GM21423 (cell line): Measurements from ENCODE around the gene WWP2.

Experiments used
- ATAC-seq: cut with Tn5 transposase; IDR thresholded peaks from one replicate; pipeline ENCODE4 v1.9.1; 2021; ENCODE audit warnings: mild to moderate bottlenecking, moderate library complexity; ENCODE audit not compliant: unreplicated experiment

WWP2 gene

DNA sequence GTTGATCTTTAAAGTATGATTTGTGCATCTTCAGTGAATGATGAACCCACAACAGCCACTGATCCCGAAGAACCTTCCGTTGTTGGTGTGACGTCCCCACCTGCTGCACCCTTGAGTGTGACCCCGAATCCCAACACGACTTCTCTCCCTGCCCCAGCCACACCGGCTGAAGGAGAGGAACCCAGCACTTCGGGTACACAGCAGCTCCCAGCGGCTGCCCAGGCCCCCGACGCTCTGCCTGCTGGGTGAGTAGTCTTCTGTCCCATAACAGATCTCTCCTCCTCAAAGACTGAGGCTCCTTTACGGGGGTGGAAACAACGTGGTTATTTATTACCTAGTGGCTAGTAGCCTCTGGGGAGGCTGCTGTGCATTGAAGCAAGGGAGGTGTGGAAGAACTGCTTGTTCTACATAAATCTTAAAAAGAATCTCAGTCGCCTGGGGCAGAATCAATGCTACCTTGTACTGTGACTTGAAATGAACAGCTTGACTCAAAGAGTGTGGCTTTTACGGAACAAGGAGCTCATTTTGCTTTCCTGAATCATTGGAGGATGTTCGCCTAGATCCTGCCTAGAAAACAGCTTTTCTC is 126.0 kb downstream of the WWP2 start:
- no peak for ATAC-seq

DNA sequence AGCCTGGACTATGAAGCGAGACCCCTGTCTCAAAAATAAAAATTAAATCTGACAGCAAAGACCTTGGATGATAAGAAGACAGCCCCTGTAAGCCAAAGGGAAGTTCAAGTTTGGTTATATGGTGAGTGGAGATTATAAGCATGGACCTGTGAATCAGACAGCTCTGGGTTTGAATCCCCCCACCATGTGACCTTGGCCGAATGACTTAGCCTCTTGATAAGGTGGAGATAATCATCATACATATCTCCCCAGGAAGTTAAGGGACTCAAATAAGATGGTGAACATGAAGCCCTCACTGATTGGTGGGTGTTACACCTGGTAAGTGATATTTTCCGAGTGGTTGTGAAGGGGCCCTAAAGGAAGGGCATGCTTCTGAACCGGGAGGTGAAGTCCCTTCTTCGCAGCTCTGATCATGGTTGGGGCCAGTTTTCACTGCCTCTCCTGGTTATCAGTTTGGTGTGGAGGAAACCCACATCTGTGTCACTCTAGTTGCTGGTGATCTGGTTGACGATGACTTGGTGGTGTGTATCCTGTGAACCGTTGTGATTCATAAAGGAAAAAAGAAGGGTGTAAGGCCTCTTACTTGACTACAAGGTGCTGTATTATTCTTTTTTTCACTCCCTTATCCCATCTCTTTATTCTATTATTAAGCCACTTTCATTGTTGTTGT is 127.3 kb downstream of the WWP2 start:
- ATAC-seq = no peak

DNA sequence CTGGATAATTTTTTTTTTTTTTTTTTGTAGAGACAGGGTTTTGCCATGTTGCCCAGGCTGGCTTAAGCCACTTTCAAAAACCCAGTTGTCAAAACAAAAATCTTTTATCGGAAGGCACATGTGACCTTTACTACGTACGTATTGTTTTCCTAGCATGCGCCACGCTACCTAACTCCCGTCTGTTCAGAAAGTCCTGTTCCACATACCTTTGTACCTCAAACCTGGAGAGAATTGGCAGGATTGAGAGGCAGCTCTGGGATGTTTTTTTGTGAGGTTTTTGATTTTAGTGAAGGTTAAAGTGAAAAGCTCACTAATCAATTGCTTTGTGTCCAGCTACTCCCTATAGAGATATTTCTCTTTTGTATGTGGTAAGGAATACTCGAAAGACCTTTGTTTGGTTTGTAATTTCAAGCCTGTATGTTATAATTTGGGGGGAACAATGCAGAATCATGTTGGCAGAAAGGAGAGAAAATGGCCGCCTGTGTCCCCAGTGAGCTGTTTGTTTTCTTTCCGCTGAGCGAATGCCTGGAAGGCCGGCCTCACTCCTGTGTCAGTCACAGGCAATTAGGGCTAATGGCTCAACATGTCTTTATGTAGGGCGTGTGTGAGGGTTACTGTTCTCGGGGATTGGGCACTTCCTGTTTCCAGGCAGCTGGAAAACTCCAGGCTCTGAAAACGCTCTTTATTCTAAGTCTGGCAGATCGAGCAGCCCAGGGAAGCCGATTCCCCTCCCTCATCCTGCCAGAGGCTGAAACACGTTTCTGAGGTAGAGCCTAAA is 128.2 kb downstream of the WWP2 start:
- no peak for ATAC-seq

DNA sequence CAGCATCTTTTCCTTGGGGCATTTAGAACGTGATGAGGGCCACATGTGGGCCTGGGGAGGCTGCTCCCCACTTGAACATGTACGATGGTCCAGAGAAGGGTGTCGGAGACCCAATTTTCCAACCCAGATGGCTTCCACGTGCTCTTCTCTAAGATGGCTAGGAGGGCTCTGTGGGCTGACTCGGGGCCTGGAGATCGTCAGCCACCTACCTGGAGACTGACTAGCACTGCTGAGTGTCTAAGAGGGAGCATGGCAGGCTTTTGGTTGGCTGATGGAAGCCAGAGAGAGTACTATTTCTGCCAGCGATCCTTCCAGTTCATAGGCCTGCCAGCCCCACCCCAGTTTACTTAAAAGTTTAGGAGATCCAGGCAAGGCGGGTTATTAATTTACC is 128.8 kb downstream of the WWP2 start:
- no peak for ATAC-seq

DNA sequence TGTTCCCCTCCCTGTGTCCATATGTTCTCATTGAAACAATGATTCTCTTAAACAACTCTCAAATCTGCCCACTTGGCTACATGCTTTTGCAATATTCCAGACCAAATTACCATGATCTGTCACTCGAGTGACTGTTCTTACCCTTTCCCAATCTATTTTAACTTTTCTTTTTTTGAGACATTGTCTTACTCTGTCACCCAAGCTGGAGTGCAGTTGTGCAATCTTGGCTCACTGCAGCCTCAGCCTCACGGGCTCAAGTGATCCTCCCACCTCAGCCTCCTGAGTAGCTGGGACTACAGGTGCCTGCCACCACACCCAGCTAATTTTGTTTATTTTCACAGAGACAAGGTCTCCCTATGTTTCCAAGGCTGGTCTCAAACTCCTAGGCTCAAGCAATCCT is 130.2 kb downstream of the WWP2 start:
- ATAC-seq = no peak

DNA sequence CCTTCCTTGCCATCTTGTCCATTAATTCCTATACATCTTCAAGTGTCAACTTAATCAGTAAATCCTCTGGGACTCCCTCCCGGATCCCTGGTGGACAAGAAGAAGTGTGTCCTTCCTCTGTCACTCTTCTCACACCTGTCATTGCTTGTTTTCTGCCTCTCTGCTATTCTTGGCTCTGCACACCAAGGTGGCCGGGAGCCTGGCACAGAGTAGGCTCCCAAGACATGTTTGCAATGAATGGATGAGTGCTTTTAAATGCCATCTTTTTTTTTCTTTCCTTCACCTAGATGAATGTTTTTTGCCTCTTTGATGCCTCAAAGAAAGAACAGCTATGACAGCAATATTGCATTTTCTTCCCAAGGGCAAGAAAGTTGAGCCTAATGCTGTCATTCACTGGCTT is 131.0 kb downstream of the WWP2 start:
- ATAC-seq = no peak

DNA sequence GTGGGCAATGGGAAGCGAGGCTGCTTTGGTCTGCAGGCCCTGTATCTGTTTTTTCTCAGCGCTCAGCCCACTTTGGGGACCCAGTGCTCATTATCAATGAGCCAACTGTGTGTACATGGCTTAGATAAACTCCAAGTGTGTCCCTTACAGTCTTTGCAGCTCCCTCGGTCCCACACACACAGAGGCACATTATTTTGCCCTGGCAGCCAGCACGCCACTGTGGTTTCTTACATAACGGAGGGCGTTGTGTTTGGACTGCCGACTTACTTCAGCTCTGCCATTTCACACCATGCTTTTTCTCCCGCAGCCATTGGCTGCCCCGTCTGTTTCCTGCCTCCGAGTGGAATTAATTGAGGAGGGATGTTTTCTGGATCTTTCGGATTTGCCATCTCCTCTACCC is 132.5 kb downstream of the WWP2 start:
- ATAC-seq = no peak

DNA sequence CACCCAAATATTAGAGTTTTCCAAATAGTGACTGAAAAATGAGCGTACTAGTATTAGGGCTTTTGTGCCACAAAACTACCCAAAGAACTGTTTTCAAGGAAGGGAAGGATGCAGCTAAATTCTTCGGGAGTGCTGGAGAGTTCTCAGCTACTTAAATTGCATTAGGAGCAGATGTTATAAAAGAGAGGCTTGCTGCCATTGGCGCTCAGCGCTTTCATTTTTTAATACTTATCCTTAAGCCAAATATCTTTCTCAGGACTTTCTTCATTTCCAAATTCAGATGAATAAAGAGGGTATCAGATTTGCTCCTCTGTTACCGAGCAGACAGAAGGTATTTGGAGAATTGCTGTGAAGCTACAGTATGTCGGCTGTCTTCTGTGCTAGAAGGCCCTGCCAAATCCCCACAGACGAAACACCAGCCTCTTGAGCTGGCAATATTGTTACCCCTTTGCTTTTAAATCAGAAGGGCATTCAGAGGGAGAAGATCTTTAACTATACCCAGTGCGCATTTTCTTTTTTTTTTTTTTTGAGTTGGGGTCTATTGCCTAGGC is 141.8 kb downstream of the WWP2 start:
- ATAC-seq = no peak

DNA sequence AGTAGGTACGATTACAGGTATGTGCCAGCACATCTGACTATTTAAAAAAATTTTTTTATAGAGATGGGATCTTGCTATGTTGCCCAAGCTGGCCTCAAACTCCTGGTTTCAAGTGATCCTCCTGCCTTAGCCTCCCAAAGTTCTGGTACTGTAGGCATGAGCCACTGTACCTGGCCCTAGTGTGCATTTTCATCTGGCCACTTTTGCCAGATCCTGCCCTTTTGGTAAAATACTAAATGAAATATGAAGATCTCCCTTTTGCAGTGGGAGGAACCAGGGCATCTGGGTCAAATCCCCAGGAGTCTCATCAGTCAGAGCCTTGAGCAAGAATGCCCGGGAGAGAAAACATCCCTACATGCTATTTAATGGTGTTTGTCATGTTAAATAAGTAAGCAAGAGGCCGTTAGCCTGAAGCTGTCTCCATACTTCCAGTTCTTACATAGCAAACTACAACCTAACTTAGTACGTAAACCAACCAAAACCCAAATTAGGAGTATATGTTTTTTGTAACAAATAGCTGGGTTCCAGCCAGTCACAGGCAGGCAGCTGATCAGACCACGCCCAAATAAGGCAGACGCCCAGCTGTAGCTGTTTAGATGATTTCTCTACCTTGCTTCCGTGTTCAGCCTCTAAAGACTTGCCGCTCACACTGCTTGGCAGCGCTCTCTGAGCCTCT is 142.5 kb downstream of the WWP2 start:
- no peak for ATAC-seq

DNA sequence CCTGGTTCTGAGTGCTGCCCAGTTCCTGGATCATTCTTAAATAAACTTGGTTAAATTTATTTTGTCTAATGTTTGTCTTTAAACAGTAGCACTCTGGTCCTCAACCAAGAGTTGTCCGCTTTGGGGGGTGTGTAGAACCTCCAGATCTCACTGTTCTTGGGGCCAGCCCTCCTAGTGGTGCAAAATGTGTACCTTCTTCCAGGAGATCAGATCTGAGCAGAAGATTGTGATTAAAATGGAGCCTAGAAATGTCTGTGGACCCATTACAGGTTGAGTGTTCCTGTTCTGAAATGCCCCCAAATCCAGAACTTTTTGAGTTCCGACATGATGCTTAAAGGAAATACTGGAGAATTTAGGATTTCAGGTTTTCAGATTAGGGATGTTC is 143.0 kb downstream of the WWP2 start:
- no peak for ATAC-seq

DNA sequence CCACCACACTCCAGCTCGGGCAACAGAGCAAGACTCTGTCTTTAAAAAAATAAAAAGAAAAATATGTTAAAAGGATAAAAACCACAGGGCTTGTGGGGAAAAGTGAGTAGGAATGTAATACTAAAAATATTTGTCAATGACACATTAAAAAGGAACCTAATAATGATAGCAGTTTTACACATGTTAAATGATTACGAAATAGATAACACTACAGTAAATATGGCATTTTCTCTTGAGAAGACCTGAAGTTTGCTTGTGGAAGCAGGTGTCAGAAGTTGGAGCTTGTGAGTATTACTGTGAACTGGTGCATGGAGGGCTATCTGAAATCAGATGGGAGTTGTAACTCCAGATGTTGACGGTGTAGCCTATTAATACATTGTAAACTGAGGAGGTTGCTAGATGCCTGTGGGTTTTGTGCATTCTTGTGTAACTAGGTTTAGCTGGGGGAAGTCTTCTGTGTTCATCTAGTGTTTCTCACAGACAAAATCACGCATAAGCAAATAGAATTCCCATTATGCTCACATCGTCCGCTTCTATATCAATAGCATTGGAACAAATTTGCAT is 144.8 kb downstream of the WWP2 start:
- no peak for ATAC-seq

DNA sequence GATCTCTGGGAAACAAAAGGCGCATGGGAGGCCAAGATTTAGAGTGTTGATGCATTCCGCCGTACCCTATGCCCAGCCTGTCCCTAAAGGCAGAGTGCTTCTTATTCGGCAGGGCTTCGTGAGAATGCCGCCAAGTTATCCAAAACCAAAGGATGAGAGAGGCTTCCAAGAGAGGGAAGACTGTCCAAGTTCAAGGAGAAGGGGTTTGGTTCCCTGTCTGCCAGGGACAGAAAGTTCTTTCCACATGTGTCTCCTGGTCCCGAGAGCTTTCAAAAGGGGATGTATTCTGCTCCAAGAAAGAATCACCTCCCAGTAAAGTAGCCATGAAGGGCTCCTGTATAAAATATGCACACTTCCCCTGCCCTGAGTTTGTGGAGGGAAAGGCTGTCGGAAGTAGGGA is 146.9 kb downstream of the WWP2 start:
- ATAC-seq = no peak

DNA sequence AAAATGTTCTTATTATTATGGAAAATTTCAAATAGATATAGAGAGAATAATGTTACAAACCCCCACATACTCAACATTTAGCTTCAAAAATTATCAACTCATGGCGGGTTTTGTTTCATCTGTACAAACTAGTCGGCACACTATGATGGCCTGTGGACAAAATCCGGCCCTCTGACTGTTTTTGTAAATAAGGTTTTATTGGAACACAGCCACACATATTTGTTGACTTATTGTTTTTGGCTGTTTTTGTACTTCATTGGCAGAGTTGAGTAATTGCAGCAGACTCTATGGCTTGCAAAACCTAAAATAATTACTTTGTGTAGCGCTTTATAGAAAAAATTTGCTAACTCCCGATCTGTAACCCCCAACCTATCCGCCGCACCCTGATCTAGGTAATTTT is 147.6 kb downstream of the WWP2 start:
- ATAC-seq = no peak

DNA sequence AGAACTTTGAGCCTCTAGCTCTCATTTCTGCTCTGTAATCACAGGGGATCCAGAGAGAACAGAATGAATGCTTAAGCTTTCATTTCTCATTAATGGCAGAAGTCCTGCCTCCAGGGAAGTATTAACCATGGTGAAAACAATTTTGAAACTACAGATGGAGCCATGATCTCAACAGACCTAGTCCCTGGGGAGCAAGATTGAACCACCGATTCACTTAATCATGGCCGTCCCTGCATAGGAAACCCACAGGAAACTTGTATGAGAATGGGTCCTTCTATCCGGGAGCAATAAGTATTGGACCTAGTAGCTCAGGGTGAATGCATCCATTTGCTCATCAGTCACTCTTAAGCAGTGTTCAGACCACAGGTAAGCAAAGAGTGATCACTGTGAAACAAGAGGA is 148.8 kb downstream of the WWP2 start:
- no peak for ATAC-seq

DNA sequence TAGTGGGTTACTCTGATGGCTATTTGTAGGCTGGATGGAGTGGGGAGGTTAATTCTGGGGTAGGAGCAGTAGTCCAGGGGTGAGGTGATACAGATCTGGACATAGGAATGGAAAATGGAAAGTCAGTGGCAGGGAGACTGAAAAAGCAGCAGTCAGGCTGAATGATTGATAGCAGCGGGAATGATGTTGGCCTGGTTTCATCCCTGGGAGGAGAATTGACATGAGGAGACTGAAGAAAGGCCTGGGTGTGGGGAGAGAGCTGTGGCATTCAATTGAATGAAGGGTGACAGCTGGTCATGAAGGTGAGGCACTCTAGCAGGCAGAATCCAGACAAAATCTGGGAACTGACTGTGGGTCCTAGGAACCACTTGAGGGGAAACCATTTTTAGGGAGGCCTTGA is 154.3 kb downstream of the WWP2 start:
- ATAC-seq = no peak

DNA sequence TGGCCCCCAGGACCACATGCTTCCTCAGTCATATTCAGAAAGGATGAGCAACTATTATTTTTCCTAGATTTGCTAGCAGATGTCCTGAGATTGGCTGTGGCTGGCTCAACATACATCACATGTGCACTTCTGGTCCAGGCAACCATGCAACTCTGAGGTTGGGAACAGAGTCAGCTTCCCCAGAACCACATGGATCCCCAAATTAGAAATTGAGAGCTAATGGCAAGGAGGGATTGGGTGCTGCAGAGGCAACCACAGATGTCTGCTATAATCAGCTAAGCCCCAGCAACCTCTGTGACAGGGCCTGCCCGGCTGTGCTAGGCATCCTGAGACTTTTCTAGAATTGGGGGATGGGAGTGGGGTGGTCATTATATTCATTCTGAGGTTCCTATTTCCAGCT is 155.2 kb downstream of the WWP2 start:
- ATAC-seq = no peak

DNA sequence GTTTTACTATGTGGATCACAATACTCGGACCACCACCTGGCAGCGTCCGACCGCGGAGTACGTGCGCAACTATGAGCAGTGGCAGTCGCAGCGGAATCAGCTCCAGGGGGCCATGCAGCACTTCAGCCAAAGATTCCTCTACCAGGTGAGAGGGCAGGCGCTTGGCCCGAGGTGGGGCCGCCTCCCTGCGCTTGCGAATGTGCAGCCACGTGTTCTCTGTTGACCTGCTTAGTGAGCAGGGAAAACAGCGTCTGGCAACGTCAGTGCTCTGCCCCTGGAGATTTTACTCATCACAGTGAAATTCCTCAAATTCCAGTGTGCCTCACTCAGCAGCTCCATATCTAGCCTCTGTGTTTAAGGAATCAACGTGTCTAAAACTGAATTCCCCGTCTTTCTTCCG is 155.6 kb downstream of the WWP2 start:
- ATAC-seq = no peak

DNA sequence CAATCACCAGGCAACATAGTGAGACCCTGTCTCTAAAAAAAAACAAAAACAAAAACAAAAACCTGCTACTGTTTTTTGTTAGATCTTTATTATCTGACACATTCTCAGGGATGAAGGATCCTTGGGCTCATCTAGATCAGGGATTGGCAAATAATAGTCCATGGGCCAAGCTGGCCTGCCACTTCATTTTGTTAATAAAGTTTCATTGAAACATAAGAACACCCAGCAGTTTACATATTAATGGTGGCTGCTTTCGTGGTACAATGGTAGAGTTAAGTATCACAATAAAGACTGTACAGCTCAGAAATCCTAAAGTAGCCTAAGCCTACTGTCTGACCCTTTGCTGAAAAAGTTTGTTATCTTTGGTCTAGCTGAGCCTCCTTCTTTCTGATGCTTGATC is 156.1 kb downstream of the WWP2 start:
- no peak for ATAC-seq

DNA sequence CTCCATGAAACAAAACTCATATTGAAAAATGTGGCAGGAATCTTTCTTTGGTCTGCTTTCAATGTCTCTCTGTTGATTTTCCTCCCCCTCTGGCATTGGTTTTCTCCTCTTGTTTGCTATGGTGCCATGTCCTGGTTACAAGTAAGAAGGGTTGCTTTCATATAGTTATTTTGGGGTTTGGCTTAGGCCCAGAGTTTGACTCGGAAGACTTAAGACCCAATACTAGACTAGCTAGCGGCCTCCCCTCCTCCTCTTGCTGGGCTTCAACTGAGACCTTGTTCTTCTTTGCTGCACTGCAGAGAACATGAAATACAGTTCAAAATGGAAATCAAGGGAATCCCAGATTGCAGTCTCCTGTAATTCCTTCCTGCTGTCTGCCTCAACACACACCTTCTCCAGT is 159.0 kb downstream of the WWP2 start:
- no peak for ATAC-seq

DNA sequence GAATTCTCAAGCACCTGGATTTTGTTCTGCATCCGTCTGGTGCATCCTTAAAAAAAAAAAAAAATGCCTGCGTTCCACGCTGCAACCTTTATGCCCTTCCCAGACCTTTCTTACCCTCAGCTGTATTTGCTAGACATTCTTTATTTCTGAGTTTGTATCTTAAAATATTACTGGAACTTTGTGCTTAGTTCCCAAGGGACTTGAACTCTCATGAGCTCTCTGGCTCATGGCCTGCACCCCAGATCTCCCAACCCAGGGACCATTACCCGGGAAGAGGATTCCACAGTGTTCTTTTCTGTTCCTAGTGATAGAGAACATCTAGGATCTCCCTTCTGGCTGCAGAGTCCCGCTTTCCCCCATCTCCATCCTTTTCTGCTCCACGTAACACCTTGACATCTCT is 160.1 kb downstream of the WWP2 start:
- no peak for ATAC-seq

DNA sequence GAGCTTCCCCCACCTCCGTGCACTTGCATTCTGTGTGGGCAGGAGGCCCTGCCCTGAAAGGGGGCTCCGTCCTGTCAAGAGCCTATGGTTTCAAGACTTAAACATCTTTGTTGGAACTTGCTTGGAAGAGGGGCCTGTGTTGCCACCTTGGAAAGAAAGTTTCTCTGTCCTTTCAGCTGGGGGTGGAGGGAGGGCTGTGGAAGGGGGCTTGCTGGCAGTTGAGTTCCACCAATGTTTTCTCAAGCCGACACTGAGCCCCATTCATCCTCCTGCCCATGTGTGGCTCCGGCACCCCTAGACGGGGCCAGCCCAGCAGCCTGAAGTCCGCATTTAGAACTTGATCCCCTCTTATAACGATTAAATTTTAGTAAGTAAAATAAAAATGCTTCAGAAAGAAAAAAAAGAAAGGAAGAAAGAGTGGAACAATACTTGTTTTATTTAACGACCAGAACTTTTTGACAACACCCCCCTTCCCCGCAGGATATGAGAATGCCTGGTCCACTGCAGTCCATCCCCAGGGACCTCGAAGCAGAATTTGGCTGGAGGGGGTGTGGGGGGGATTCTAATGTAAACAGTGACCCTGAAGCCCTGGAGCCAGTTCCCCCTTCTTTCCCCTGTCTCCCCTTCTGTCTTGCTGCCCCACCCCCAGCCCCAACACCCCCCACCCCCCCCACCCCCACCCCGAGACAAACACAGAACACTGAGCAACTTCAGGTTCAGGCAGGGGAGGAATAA is 162.1 kb downstream of the WWP2 start:
- no peak for ATAC-seq
